ENCODE measurements around the gene TCF7L2.

- TF ChIP-seq CTCF (conservative IDR thresholded peaks at IDR 0.05; ENCODE audit: low read depth, low read length) (no peak), EZH2phosphoT487 (IDR thresholded peaks at IDR 0.05; ENCODE audit: borderline replicate concordance, low read length) (no peak), EZH2 (IDR thresholded peaks at IDR 0.05; ENCODE audit: low read length, unreplicated experiment) (no peak)
Measured at GRCh38 chr10:113140143-113141011, 190.3 kb downstream of the TCF7L2 start.

All from PC-3 (cell line).